BJ (cell line): ENCODE measurements around the gene CAPN10. TPM values are rescaled to one million over a fixed set of nuclear protein-coding genes. Genes with fewer than 3 reads are reported as not detected.

Experiments used
- CTCF ChIA-PET: fragments of 350-600 bp; formaldehyde crosslinking; extraction: SDS; loops from one replicate; lab custom pipeline; 2021; ENCODE audit warnings: antibody characterized with exemption, inconsistent platforms; lab: Yijun Ruan, JAX
- POLR2A ChIA-PET: fragments of 300-600 bp; sonication (Branson Sonifier 250); formaldehyde crosslinking; extraction: SDS; loops from one replicate; lab custom pipeline; 2021; ENCODE audit warnings: antibody characterized with exemption; lab: Charles Lee
- DNase-seq: peaks from one replicate; pipeline ENCODE4 v3.0.0-alpha.2; 2011; ENCODE audit warnings: low read depth
- H3K27me3 ChIP-seq: 2 replicates; pipeline ENCODE4 v1.6.0; 2011; ENCODE audit warnings: low read length; ENCODE audit not compliant: control insufficient read depth, insufficient read depth
- H3K36me3 ChIP-seq: 2 replicates; pipeline ENCODE4 v1.5.1; 2011; ENCODE audit warnings: low read length; ENCODE audit not compliant: control insufficient read depth, insufficient read depth
- H3K4me3 ChIP-seq: 2 replicates; pipeline ENCODE4 v1.5.1; 2011; ENCODE audit warnings: low read depth, mild to moderate bottlenecking, control low read depth, low read length
- polyA plus RNA-seq: library from polyadenylated mRNA; depleted of rRNA; stranded (reverse); fragments of >200 nt; gene quantifications from 2 replicates; pipeline ENCODE4 v1.2.3, GENCODE V29; 2011
- TF ChIP-seq, protein P1 (sequence below): IDR thresholded peaks from 2 replicates; pipeline ENCODE4 v1.5.1; 2011; ENCODE audit warnings: low read depth, mild to moderate bottlenecking, control low read depth, inconsistent platforms, low read length, moderate library complexity; ENCODE audit not compliant: insufficient read depth

CAPN10 gene
- polyA plus RNA-seq, 1 experiment: 14.9 TPM

DNA sequence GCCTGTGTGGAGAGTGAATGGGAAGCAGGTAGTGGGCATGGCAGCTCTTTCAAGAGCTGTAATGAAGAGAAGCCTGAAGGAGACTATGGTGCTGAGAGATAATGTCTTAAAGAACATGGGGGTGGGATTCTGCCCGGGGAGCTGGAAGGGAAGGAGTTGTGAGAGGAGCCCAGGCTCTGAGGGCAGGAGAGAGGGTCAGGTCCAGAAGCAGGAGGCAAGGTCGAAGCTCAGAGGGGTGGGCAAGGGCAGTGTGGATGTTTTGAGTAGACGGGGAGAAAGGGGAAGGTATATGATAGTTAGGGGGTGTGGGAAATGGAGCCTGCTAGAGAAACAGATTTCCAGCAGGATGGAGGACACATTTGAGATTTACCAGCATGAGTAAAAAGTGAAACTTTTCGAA lies 2.1 kb downstream of the CAPN10 start:
- Histone ChIP-seq H3K4me3 (no peak overlapping the region), H3K27me3 (no peaks in the 10 kb centered on the region), H3K36me3 (peaks cover 13% of the 10 kb centered on the region)
- DNase-seq: no peak
- TF ChIP-seq, protein P1, sequence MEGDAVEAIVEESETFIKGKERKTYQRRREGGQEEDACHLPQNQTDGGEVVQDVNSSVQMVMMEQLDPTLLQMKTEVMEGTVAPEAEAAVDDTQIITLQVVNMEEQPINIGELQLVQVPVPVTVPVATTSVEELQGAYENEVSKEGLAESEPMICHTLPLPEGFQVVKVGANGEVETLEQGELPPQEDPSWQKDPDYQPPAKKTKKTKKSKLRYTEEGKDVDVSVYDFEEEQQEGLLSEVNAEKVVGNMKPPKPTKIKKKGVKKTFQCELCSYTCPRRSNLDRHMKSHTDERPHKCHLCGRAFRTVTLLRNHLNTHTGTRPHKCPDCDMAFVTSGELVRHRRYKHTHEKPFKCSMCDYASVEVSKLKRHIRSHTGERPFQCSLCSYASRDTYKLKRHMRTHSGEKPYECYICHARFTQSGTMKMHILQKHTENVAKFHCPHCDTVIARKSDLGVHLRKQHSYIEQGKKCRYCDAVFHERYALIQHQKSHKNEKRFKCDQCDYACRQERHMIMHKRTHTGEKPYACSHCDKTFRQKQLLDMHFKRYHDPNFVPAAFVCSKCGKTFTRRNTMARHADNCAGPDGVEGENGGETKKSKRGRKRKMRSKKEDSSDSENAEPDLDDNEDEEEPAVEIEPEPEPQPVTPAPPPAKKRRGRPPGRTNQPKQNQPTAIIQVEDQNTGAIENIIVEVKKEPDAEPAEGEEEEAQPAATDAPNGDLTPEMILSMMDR: no peak
- CTCF ChIA-PET: interaction anchor here (0.6 to 4.5 kb wide), 2 partner anchors 22 to 56 kb away, joined by 3 to 34 read pairs; no protein-coding TSS in a partner anchor
- POLR2A ChIA-PET: no interaction called here

DNA sequence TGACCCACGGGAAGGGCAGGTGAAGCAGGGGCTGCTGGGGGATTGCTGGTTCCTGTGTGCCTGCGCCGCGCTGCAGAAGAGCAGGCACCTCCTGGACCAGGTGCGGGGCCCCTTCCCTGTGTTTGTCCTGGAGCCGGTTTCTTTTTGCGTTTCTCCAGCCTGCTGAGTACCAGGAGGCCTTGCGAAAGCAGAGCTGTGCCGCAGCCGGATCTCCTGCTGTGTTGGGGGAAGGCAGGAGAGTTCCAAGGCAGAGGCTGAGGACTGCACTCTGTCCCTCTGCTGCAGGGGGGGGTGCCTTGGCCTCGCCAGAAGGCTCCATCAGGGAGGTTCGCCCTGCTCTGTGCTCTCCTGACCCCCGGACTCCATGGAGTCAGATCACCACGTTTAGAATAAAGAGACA lies 2.8 kb downstream of the CAPN10 start:
- no peak overlapping the region for H3K4me3 ChIP-seq
- no peak for DNase-seq
- TF ChIP-seq, protein P1: no peak
- H3K36me3 ChIP-seq: peaks cover 13% of the 10 kb centered on the region
- no peaks in the 10 kb centered on the region for H3K27me3 ChIP-seq
- CTCF ChIA-PET: no interaction called here
- POLR2A ChIA-PET: no interaction called here

DNA sequence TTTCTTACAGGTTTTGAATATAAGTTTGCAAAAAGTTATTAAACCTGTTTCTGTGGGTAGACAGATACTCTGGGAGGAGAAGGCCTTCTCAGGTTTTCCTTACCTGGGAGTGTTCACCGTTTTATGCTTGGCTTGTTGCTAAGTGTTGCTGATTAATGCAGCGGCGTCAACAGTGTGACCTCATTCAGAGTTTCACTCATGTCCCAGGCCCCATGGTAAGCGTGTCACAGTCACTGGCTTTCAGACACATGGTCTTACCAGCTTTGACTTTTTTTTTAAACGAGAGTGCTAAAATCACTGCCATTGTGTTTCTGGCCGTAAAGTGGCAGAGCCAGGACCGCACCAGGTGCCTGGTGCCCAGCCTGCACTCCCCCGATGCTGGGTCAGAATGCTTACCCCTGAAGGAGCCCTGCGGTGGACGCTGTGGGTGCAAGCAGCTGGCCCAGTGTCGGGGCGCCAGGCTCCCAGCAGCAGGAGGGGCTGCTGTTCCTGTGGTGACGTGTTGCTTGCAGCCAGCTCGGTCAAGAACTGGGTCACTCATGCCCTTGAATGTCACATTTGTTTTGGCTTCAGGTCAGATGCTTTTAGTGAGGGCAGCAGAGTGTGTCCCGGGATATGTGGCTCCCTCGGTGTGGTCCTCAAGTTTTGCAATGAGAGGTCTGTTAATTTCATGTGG lies 3.5 kb downstream of the CAPN10 start:
- POLR2A ChIA-PET: no interaction called here
- TF ChIP-seq, protein P1: no peak
- DNase-seq: no peak
- H3K4me3 ChIP-seq: no peak overlapping the region
- peaks cover 13% of the 10 kb centered on the region for H3K36me3 ChIP-seq
- CTCF ChIA-PET: no interaction called here
- H3K27me3 ChIP-seq: no peaks in the 10 kb centered on the region

DNA sequence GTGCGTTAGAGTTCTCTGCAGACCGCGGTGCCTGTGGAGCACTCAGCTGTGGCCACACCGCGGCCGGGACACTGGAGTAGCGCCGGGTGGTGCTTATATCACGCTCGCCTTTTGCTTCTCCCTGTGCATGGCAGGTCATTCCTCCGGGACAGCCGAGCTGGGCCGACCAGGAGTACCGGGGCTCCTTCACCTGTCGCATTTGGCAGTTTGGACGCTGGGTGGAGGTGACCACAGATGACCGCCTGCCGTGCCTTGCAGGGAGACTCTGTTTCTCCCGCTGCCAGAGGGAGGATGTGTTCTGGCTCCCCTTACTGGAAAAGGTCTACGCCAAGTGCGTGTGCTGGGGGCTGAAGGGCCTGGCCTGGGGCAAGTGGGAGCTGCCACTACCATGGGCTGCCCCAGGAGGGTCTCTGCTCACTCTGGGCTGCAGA lies 4.2 kb downstream of the CAPN10 start:
- POLR2A ChIA-PET: no interaction called here
- Histone ChIP-seq H3K36me3 (peaks cover 16% of the 10 kb centered on the region), H3K27me3 (no peaks in the 10 kb centered on the region), H3K4me3 (no peak overlapping the region)
- TF ChIP-seq, protein P1: no peak
- CTCF ChIA-PET: interaction anchor here (1.4 kb wide), 1 partner anchor 26 kb away, joined by 4 read pairs; no protein-coding TSS in a partner anchor
- DNase-seq: no peak

DNA sequence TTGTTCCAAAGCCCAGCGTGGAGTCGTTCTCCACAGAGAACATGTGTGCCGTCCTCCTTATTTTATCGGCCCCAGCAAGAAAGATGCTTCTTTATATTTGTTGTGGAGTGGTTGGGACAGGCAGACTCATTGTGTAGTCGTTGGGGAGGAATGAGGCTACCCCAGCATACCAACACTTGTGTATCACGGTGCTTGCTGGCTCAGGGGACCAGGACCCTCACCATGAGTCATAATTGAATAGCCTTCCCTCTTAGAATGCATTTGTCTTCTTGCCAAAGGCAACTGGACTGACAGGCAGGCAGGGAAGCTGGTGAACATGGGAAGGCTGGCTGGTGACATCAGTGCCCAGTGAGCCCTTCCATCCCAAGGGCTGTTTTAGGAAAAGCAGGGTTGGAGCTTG lies 4.7 kb downstream of the CAPN10 start:
- ChIA-PET CTCF (interaction anchor here (1.4 kb wide), 1 partner anchor 27 kb away, joined by 4 read pairs; no protein-coding TSS in a partner anchor), POLR2A (no interaction called here)
- Histone ChIP-seq H3K27me3 (no peaks in the 10 kb centered on the region), H3K4me3 (no peak overlapping the region), H3K36me3 (peaks cover 17% of the 10 kb centered on the region)
- DNase-seq: no peak
- TF ChIP-seq, protein P1: no peak
